Testis (tissue), 2 donors: ENCODE data around the gene ABCA13.

Experiments
- POLR2A ChIP-seq: fragments of 450-650 bp; IDR thresholded peaks from one replicate; pipeline ENCODE4 v1.6.1; 2017; ENCODE audit warnings: antibody characterized with exemption, mild to moderate bottlenecking, moderate library complexity
- TF ChIP-seq, protein P1 (sequence below), 3 experiments: fragments of 450-650 bp in 2 of 3; fragments of 200-600 bp in 1 of 3; sonication (generic) in 1 of 3; IDR thresholded peaks; one replicate each; pipeline ENCODE4 v1.5.1; 2016 to 2019; ENCODE audit warnings: antibody characterized with exemption in 3 of 3, mild to moderate bottlenecking in 2 of 3, moderate library complexity in 1 of 3

DNA sequence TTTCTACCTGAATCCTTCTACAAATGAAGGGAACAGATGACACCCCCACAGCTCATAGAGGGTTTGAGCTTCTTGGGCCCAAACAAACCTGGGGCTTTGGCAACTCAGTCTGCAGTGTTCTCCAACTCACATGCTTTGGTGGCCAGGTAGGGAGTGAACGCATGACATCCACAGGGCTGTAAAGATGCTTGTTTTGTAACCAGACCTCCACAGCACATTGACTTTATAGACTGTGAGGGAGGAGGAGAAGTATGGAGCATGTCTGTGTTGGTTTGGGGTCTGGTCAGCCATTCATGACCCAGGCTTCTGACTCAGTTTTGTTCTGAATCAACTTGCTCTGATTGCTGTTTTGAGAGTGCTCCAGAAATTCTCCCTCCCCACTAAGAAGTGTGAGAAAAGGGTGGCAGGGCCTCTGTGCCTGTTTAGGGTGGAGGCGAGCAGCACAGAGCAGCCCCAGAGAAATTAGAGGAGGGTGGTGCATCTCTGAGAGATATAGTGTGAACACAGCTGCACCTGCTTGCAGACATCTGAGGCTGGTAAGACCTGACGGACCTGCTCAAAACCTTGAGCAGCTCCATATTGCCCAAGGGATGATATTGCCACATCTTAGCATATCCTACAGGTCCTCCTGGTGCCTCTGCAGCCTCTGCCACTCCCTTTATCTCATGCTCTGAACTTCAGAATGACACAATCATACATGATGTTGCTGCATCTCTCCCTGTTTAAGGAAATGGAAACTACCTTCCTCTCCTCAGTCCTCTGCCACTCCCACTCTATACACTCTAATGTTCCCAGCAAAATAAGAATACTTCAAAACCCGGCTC lies 287.7 kb downstream of the ABCA13 start:
- TF ChIP-seq, protein P1, sequence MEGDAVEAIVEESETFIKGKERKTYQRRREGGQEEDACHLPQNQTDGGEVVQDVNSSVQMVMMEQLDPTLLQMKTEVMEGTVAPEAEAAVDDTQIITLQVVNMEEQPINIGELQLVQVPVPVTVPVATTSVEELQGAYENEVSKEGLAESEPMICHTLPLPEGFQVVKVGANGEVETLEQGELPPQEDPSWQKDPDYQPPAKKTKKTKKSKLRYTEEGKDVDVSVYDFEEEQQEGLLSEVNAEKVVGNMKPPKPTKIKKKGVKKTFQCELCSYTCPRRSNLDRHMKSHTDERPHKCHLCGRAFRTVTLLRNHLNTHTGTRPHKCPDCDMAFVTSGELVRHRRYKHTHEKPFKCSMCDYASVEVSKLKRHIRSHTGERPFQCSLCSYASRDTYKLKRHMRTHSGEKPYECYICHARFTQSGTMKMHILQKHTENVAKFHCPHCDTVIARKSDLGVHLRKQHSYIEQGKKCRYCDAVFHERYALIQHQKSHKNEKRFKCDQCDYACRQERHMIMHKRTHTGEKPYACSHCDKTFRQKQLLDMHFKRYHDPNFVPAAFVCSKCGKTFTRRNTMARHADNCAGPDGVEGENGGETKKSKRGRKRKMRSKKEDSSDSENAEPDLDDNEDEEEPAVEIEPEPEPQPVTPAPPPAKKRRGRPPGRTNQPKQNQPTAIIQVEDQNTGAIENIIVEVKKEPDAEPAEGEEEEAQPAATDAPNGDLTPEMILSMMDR (IDR thresholded peaks at IDR 0.05), result no peak
- TF ChIP-seq POLR2A, result no peak
